GM12878 (cell line): ENCODE results near the gene CRIM1.

Experiments
- CTCF ChIP-seq, 3 experiments: IDR thresholded peaks in 2 of 3; conservative IDR thresholded peaks in 1 of 3; 2 replicates each; pipeline ENCODE4 v1.5.1; 2011; ENCODE audit warnings: low read depth in 3 of 3, low read length in 3 of 3, mild to moderate bottlenecking in 3 of 3, control low read depth in 2 of 3, moderate library complexity in 2 of 3, inconsistent platforms in 1 of 3, mixed read lengths in 1 of 3; ENCODE audit not compliant: control insufficient read depth in 2 of 3, insufficient read depth in 1 of 3; ENCODE audit errors: extremely low read depth in 1 of 3
- ELK1 ChIP-seq: IDR thresholded peaks from 2 replicates; pipeline ENCODE4 v1.6.1; 2012; ENCODE audit warnings: low read depth, low read length, improper control_type of control experiment
- GABPA ChIP-seq: IDR thresholded peaks from 2 replicates; pipeline ENCODE4 v1.6.1; 2014; ENCODE audit warnings: antibody characterized with exemption, low read depth, mild to moderate bottlenecking, inconsistent platforms
- PBX3 ChIP-seq: IDR thresholded peaks from 2 replicates; pipeline ENCODE4 v1.6.1; 2011; ENCODE audit warnings: mild to moderate bottlenecking, low read depth, low read length, moderate library complexity; ENCODE audit not compliant: insufficient replicate concordance
- RFX5 ChIP-seq: IDR thresholded peaks from 2 replicates; pipeline ENCODE4 v1.6.1; 2011; ENCODE audit warnings: low read depth, low read length, improper control_type of control experiment
- SIN3A ChIP-seq: IDR thresholded peaks from 2 replicates; pipeline ENCODE4 v1.6.1; 2012; ENCODE audit warnings: low read depth, low read length, improper control_type of control experiment
- SRF ChIP-seq, 2 experiments: IDR thresholded peaks; 2 replicates each; pipeline ENCODE4 v1.6.1; 2011; ENCODE audit warnings: low read depth in 2 of 2, low read length in 2 of 2, mild to moderate bottlenecking in 1 of 2, moderate library complexity in 1 of 2
- STAT3 ChIP-seq: IDR thresholded peaks from 2 replicates; pipeline ENCODE4 v1.6.1; 2011; ENCODE audit warnings: low read depth, low read length, improper control_type of control experiment
- ZNF384 ChIP-seq: IDR thresholded peaks from 2 replicates; pipeline ENCODE4 v1.6.1; 2012; ENCODE audit warnings: low read depth, mild to moderate bottlenecking, low read length, improper control_type of control experiment, borderline replicate concordance

- TF ChIP-seq ZNF384: no peak
- no peak for TF ChIP-seq SIN3A
- no peak for TF ChIP-seq STAT3
- no peak for TF ChIP-seq CTCF (IDR thresholded peaks at IDR 0.05 in 2 of 3, conservative IDR thresholded peaks at IDR 0.05 in 1 of 3; ENCODE audit: control insufficient read depth in 2 of 3, extremely low read depth in 1 of 3, insufficient read depth in 1 of 3, low read depth in 3 of 3, low read length in 3 of 3)
- TF ChIP-seq GABPA: no peak
- TF ChIP-seq SRF (IDR thresholded peaks at IDR 0.05; ENCODE audit: low read depth in 2 of 2, low read length in 2 of 2): no peak
- TF ChIP-seq RFX5: no peak
- TF ChIP-seq PBX3: no peak
- no peak for TF ChIP-seq ELK1
Measured at GRCh38 chr2:36473230-36473629, 117.7 kb downstream of the CRIM1 start.
